ENCODE data around the gene WNT5A.

WNT5A gene

DNA sequence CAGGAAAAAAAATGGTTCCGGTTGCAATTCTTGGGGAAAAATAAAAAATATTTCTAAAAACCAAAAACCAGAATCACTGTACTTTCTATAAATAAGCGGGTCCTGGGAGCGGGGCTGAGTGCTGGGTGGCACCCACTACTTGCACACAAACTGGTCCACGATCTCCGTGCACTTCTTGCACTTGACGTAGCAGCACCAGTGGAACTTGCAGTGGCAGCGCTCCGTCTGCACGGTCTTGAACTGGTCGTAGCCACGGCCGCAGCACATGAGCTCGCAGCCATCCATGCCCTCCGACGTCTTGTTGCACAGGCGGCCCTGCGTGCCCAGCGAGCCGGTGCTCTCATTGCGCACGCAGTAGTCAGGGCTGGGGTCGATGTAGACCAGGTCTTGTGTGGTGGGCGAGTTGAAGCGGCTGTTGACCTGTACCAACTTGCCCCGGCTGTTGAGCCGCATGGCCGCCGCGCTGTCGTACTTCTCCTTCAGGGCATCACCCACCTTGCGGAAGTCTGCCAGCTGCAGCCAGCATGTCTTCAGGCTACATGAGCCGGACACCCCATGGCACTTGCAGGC is 17.1 kb downstream of the WNT5A start:
- H3K27ac ChIP-seq (ENCODE audit: low read depth in 2 of 2, low read length in 2 of 2) = no peak overlapping the region
- no peak overlapping the region for H3K4me3 ChIP-seq (ENCODE audit: low read length in 2 of 2)
- no peaks in the 10 kb centered on the region for H3K36me3 ChIP-seq (ENCODE audit: control insufficient read depth in 2 of 2, insufficient read depth in 2 of 2, low read length in 2 of 2)
- no peaks in the 10 kb centered on the region for H3K27me3 ChIP-seq (ENCODE audit: control insufficient read depth in 2 of 2, insufficient read depth in 2 of 2, low read length in 2 of 2)
- H3K9ac ChIP-seq (ENCODE audit: low read depth in 1 of 2, low read length in 2 of 2) = no peak overlapping the region
- H3K4me1 ChIP-seq (ENCODE audit: control insufficient read depth in 2 of 2, insufficient read depth in 2 of 2, low read length in 2 of 2) = no peaks in the 10 kb centered on the region
- H3K9me3 ChIP-seq (ENCODE audit: control insufficient read depth in 2 of 2, low read length in 2 of 2) = no peaks in the 10 kb centered on the region

DNA sequence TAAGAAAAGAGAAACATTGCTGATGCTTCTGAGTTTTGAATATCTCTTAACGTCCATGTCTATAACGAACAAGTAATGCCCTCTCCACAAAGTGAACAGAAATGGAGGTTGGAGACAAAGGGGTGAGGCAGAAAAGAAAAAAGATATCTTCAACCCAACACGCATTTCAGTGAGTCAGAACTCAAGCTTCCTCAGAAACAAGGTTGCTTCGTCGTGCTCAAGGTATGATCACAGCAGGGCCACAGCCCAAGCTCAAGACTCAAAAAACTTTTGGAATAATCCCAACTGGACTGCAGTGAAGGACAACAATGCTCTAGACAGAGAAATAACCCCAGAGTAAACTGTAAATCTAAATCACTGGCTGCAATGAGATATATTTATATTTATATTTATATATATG is 18.9 kb downstream of the WNT5A start:
- no peaks in the 10 kb centered on the region for H3K4me1 ChIP-seq (ENCODE audit: control insufficient read depth in 2 of 2, insufficient read depth in 2 of 2, low read length in 2 of 2)
- no peaks in the 10 kb centered on the region for H3K27me3 ChIP-seq (ENCODE audit: control insufficient read depth in 2 of 2, insufficient read depth in 2 of 2, low read length in 2 of 2)
- H3K9ac ChIP-seq (ENCODE audit: low read depth in 1 of 2, low read length in 2 of 2) = no peak overlapping the region
- H3K9me3 ChIP-seq (ENCODE audit: control insufficient read depth in 2 of 2, low read length in 2 of 2) = no peaks in the 10 kb centered on the region
- no peaks in the 10 kb centered on the region for H3K36me3 ChIP-seq (ENCODE audit: control insufficient read depth in 2 of 2, insufficient read depth in 2 of 2, low read length in 2 of 2)
- H3K4me3 ChIP-seq (ENCODE audit: low read length in 2 of 2) = no peak overlapping the region
- H3K27ac ChIP-seq (ENCODE audit: low read depth in 2 of 2, low read length in 2 of 2) = no peak overlapping the region

GRCh38 chr3:55467099-55467498 is 20.0 kb downstream of the WNT5A start:
- Histone ChIP-seq H3K4me3 (ENCODE audit: low read length in 2 of 2) (no peak overlapping the region), H3K27me3 (ENCODE audit: control insufficient read depth in 2 of 2, insufficient read depth in 2 of 2, low read length in 2 of 2) (no peaks in the 10 kb centered on the region), H3K9me3 (ENCODE audit: control insufficient read depth in 2 of 2, low read length in 2 of 2) (no peaks in the 10 kb centered on the region), H3K36me3 (ENCODE audit: control insufficient read depth in 2 of 2, insufficient read depth in 2 of 2, low read length in 2 of 2) (no peaks in the 10 kb centered on the region), H3K27ac (ENCODE audit: low read depth in 2 of 2, low read length in 2 of 2) (no peak overlapping the region), H3K4me1 (ENCODE audit: control insufficient read depth in 2 of 2, insufficient read depth in 2 of 2, low read length in 2 of 2) (no peaks in the 10 kb centered on the region), H3K9ac (ENCODE audit: low read depth in 1 of 2, low read length in 2 of 2) (no peak overlapping the region)

DNA sequence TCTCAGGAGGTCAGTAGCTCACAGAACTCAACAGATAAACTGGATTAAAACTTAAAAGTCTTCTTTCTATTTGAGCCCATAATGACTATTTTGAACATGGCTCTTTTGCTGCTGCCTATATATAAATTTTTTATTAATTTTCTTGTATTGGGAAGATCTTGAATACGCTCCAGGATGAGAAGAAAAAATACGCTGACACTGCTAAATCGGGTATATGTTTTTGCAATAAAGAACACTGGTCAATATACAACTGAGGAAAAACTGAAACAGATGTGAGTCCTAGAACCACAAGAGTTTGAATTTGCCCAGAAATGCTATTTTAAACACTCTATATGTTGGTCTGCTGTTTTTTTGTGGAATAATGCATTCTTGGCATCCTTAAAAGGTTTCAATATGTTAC is 20.6 kb downstream of the WNT5A start:
- Histone ChIP-seq H3K27me3 (ENCODE audit: control insufficient read depth in 2 of 2, insufficient read depth in 2 of 2, low read length in 2 of 2) (no peaks in the 10 kb centered on the region), H3K9ac (ENCODE audit: low read depth in 1 of 2, low read length in 2 of 2) (no peak overlapping the region), H3K4me1 (ENCODE audit: control insufficient read depth in 2 of 2, insufficient read depth in 2 of 2, low read length in 2 of 2) (no peaks in the 10 kb centered on the region), H3K36me3 (ENCODE audit: control insufficient read depth in 2 of 2, insufficient read depth in 2 of 2, low read length in 2 of 2) (no peaks in the 10 kb centered on the region), H3K9me3 (ENCODE audit: control insufficient read depth in 2 of 2, low read length in 2 of 2) (no peaks in the 10 kb centered on the region), H3K4me3 (ENCODE audit: low read length in 2 of 2) (no peak overlapping the region), H3K27ac (ENCODE audit: low read depth in 2 of 2, low read length in 2 of 2) (no peak overlapping the region)

DNA sequence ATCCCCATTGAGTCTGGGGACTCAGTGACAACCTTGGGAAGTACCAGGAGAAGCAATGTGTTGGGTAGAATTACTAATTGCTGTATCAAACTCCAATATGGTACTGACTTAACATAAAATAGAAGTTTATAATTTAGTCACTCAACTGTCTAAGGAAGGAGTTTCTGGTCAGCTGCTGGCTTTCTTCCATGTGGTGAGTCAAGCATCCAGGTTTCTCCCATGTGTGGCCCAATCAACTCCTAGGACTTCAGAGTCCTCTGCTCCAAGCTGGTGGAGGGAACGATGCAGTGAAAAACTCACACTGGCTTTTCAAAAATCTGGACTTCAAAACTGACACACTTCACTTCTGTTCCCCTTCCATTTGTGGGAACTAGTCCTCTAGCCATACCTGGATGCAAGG is 25.2 kb downstream of the WNT5A start:
- H3K36me3 ChIP-seq (ENCODE audit: control insufficient read depth in 2 of 2, insufficient read depth in 2 of 2, low read length in 2 of 2) = no peaks in the 10 kb centered on the region
- H3K4me3 ChIP-seq (ENCODE audit: low read length in 2 of 2) = no peak overlapping the region
- H3K27me3 ChIP-seq (ENCODE audit: control insufficient read depth in 2 of 2, insufficient read depth in 2 of 2, low read length in 2 of 2) = no peaks in the 10 kb centered on the region
- no peaks in the 10 kb centered on the region for H3K9me3 ChIP-seq (ENCODE audit: control insufficient read depth in 2 of 2, low read length in 2 of 2)
- H3K4me1 ChIP-seq (ENCODE audit: control insufficient read depth in 2 of 2, insufficient read depth in 2 of 2, low read length in 2 of 2) = no peaks in the 10 kb centered on the region
- no peak overlapping the region for H3K27ac ChIP-seq (ENCODE audit: low read depth in 2 of 2, low read length in 2 of 2)
- no peak overlapping the region for H3K9ac ChIP-seq (ENCODE audit: low read depth in 1 of 2, low read length in 2 of 2)

DNA sequence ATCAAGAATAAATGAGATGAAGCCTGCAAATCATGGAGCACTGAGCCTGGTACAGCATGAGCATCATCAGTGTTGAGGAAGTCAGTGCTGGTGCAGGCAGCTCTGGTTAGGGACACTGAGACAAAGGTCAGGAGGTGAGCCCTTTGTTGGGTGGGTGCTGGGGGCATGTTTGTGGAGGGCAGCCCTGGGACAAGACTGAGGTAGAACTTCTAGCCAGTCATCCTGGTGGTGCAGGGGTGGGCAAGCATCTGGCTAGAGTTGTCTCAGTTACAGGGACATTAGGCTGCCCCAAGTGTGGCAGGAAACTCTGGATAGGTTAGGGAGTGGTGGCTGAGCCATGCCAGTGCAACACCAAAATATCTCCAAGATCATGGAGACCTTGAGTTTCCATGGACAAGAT is 27.3 kb downstream of the WNT5A start:
- no peak overlapping the region for H3K27ac ChIP-seq (ENCODE audit: low read depth in 2 of 2, low read length in 2 of 2)
- H3K9ac ChIP-seq (ENCODE audit: low read depth in 1 of 2, low read length in 2 of 2) = no peak overlapping the region
- no peak overlapping the region for H3K4me3 ChIP-seq (ENCODE audit: low read length in 2 of 2)
- H3K36me3 ChIP-seq (ENCODE audit: control insufficient read depth in 2 of 2, insufficient read depth in 2 of 2, low read length in 2 of 2) = no peaks in the 10 kb centered on the region
- no peaks in the 10 kb centered on the region for H3K27me3 ChIP-seq (ENCODE audit: control insufficient read depth in 2 of 2, insufficient read depth in 2 of 2, low read length in 2 of 2)
- no peaks in the 10 kb centered on the region for H3K4me1 ChIP-seq (ENCODE audit: control insufficient read depth in 2 of 2, insufficient read depth in 2 of 2, low read length in 2 of 2)
- no peaks in the 10 kb centered on the region for H3K9me3 ChIP-seq (ENCODE audit: control insufficient read depth in 2 of 2, low read length in 2 of 2)

- no peaks in the 10 kb centered on the region for H3K9me3 ChIP-seq (ENCODE audit: control insufficient read depth in 2 of 2, low read length in 2 of 2)
- no peak overlapping the region for H3K27ac ChIP-seq (ENCODE audit: low read depth in 2 of 2, low read length in 2 of 2)
- H3K9ac ChIP-seq (ENCODE audit: low read depth in 1 of 2, low read length in 2 of 2) = no peak overlapping the region
- H3K36me3 ChIP-seq (ENCODE audit: control insufficient read depth in 2 of 2, insufficient read depth in 2 of 2, low read length in 2 of 2) = no peaks in the 10 kb centered on the region
- H3K4me1 ChIP-seq (ENCODE audit: control insufficient read depth in 2 of 2, insufficient read depth in 2 of 2, low read length in 2 of 2) = no peaks in the 10 kb centered on the region
- H3K27me3 ChIP-seq (ENCODE audit: control insufficient read depth in 2 of 2, insufficient read depth in 2 of 2, low read length in 2 of 2) = no peaks in the 10 kb centered on the region
- no peak overlapping the region for H3K4me3 ChIP-seq (ENCODE audit: low read length in 2 of 2)
Measured at GRCh38 chr3:55458181-55458790, 28.8 kb downstream of the WNT5A start.

DNA sequence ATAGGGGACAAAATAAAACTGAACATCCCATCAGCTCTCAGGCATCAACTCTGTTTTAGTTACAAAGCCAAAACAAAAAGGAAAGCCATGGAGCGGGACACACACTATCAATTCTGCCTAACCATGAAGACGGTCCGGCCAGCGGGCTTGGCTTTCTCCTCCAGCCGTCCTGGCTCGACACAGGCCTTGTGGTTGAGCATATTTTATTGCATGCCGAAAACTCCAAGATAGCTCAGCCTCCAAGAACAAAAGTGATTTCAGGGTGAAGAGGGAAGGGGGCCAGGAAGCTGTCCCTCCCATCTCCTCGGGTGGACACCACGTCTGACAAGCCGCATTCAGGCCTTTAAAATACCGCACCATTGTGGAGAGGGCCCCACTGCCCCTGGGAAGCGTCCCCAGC is 31.2 kb downstream of the WNT5A start:
- H3K27ac ChIP-seq (ENCODE audit: low read depth in 2 of 2, low read length in 2 of 2) = no peak overlapping the region
- no peaks in the 10 kb centered on the region for H3K27me3 ChIP-seq (ENCODE audit: control insufficient read depth in 2 of 2, insufficient read depth in 2 of 2, low read length in 2 of 2)
- no peaks in the 10 kb centered on the region for H3K9me3 ChIP-seq (ENCODE audit: control insufficient read depth in 2 of 2, low read length in 2 of 2)
- no peak overlapping the region for H3K9ac ChIP-seq (ENCODE audit: low read depth in 1 of 2, low read length in 2 of 2)
- no peak overlapping the region for H3K4me3 ChIP-seq (ENCODE audit: low read length in 2 of 2)
- no peaks in the 10 kb centered on the region for H3K4me1 ChIP-seq (ENCODE audit: control insufficient read depth in 2 of 2, insufficient read depth in 2 of 2, low read length in 2 of 2)
- H3K36me3 ChIP-seq (ENCODE audit: control insufficient read depth in 2 of 2, insufficient read depth in 2 of 2, low read length in 2 of 2) = no peaks in the 10 kb centered on the region

- Histone ChIP-seq H3K27me3 (ENCODE audit: control insufficient read depth in 2 of 2, insufficient read depth in 2 of 2, low read length in 2 of 2) (no peaks in the 10 kb centered on the region), H3K36me3 (ENCODE audit: control insufficient read depth in 2 of 2, insufficient read depth in 2 of 2, low read length in 2 of 2) (no peaks in the 10 kb centered on the region), H3K27ac (ENCODE audit: low read depth in 2 of 2, low read length in 2 of 2) (no peak overlapping the region), H3K9me3 (ENCODE audit: control insufficient read depth in 2 of 2, low read length in 2 of 2) (no peaks in the 10 kb centered on the region), H3K9ac (ENCODE audit: low read depth in 1 of 2, low read length in 2 of 2) (no peak overlapping the region), H3K4me1 (ENCODE audit: control insufficient read depth in 2 of 2, insufficient read depth in 2 of 2, low read length in 2 of 2) (no peaks in the 10 kb centered on the region), H3K4me3 (ENCODE audit: low read length in 2 of 2) (no peak overlapping the region)
Measured at GRCh38 chr3:55454611-55455010, 32.5 kb downstream of the WNT5A start.

DNA sequence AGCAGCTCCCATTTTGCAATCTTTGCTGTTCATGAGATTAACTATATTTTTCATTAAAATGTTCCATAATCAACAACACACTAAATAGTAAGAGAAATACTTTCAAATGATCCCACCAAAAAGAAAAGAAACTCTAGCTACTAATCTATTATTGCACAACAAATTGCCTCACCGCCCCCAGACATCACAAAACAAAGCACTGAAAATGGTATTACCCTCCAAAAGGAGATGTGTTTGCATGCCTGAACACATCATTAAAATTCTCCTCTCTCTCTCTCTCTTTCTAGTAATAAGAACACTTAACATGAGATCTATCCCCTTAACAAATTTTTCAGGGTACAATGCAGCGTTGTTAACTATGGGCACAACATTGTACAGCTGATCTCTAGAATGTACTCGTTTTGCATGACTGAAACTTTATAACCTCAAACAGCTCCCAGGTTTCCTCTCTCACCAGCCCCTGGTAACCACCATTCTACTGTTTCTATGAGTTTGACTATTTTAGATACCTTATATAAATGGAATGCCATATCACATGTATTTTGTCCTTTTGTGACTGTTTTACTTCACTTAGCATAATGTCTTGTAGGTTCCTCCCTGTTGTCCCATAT is 33.1 kb downstream of the WNT5A start:
- no peaks in the 10 kb centered on the region for H3K4me1 ChIP-seq (ENCODE audit: control insufficient read depth in 2 of 2, insufficient read depth in 2 of 2, low read length in 2 of 2)

More for the DNA sequence above, 33.1 kb downstream of the WNT5A start:
- H3K9me3 ChIP-seq (ENCODE audit: control insufficient read depth in 2 of 2, low read length in 2 of 2) = no peaks in the 10 kb centered on the region
- no peak overlapping the region for H3K9ac ChIP-seq (ENCODE audit: low read depth in 1 of 2, low read length in 2 of 2)
- H3K27me3 ChIP-seq (ENCODE audit: control insufficient read depth in 2 of 2, insufficient read depth in 2 of 2, low read length in 2 of 2) = no peaks in the 10 kb centered on the region
- H3K4me3 ChIP-seq (ENCODE audit: low read length in 2 of 2) = no peak overlapping the region
- H3K27ac ChIP-seq (ENCODE audit: low read depth in 2 of 2, low read length in 2 of 2) = no peak overlapping the region
- H3K36me3 ChIP-seq (ENCODE audit: control insufficient read depth in 2 of 2, insufficient read depth in 2 of 2, low read length in 2 of 2) = no peaks in the 10 kb centered on the region
